Measurements from ENCODE around the gene CENPX.

The CENPX gene

DNA sequence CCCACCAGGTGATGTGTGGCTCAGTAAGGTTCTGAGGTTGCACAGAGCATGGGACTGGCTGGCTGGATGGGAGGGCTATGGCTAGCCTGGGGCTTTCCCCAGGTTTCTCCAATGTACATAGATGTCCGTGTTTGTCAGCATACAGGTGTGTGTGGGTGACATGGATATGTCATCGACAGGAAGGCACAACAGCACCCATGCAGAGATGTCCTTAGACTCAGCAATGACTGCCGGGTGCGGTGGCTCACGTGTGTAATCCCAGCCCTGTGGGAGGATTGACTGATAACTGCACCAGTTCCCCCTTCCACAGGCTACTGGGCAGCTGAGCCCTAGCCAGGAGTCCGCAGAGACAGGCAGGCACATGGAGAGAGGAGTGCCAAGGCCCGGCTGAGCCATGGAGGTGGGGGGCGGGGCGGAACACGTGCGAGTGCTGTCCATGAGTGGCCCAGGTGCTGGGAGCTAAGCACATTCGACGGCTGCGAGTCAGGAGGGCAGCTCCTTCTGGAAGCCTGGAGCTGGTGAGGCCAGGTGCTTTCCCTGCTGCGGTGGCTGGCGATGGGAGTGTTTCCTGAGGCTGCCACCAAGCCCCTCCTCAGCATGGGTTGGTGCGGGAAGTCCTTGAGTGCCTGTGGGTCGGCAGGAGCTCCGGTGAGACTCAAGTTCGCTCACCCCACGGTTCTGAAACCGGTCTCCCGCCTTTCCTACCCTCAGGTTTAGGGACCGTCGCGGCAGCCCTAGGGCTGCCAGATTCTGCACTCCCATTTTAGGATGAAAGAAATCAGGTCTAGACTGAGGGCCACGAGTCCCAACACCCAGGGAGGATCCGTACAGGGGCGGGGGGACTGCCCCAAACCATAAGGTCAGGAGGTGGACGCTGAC lies 46.1 kb downstream of the CENPX start:
- no peak for DNase-seq

DNA sequence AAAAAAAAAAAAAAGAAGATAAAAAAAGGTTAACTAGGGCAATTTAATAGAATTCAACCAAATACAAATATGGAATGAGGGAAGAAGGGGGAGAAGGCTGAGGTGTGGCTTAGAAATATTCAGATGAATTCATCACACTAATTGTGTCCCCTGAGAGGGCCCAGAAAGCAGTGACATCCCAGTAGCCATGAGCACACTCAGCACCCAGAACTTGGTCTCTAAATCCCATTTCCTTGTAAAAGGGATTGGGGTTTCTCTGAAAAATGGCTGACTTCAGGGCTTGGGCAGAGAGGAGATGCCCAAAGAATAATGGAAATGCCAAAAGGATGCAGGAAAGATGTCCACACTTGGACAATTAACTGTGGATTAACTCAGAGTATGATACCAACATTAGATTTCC lies 49.2 kb downstream of the CENPX start:
- DNase-seq = no peak

DNA sequence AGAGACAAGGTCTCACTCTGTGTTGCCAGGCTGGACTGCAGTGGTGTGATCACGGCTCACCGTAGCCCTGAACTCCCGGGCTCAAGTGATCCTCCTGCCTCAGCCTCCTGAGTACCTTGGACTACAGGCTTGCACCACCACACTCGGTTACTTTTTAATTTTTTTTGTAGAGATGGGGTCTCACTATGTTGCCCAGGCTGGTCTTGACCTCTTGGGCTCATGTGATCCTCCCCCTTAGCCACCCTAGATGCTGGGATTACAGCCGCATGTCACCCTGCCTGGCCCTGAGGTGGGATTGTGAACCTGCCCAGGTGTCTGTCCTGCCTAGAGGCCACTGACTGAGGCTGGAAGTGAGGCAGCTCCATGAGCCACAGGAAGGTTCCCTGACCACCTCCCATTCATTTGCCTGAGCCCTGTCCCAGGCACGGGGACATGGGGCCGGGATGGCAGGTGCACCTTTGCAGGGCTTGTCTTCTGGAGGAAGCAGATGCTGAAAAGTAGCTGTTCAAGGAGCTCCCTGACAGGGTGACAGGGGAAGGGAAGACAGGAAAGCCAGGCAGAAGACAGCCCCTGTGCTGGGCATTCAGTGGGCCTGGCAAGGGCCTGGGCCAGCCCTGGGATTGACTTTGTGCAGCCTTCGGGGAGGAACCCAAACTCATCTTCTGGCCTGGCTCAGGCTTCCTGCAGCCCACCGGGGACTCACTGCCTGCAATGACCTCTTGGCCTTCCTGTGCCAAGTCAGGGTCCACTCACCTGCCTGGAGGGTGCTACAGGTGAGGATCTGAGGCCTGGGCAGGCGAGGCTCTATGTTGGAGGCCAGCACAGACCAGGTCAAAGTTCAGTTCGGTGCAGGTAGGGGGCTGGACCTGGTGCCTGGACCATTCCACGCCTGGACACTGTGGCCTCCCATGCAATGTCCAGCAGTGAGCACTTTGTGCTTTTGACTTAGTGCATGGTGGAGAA lies 53.5 kb downstream of the CENPX start:
- no peak for DNase-seq

Data from activated CD4-positive, CD25-positive, alpha-beta regulatory T cell (primary cell).